HG03095 (cell line): Measurements from ENCODE around the gene SCRT2.

Experiments
- ATAC-seq: cut with Tn5 transposase; IDR thresholded peaks from one replicate; pipeline ENCODE4 v1.9.1; 2021; ENCODE audit warnings: moderate library complexity; ENCODE audit not compliant: unreplicated experiment

Gene SCRT2

DNA sequence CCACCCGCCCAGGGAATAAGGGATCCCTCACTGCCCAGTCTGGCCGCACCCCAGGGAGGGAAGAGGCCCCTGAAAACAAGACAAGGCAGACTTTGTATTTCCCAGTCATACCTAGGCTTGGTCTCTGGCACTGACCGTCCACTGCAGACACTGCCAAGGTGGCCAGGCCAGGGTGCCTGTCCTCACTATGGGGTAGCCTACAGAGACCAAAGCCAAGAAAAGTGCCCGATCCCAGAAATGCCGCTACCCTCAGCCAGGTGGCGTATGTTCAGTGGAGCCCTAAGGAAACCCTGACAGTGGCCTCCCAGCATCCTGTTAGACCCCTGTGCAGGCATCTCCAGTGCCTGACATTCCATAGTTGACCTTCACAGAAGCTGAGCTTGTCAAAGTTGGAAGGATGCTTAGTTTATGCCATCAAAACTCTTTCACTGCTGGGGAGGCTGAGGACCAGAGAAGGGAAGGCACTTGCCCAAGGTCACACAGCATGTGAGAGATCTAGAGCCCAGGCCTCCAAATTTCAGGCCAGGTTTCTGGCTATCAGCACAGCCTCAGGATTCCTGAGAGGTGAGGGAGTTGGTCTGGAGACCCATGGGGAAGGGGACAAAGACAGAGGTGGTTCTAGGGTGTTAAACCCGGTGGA lies 2.5 kb downstream of the SCRT2 start:
- ATAC-seq: no peak

DNA sequence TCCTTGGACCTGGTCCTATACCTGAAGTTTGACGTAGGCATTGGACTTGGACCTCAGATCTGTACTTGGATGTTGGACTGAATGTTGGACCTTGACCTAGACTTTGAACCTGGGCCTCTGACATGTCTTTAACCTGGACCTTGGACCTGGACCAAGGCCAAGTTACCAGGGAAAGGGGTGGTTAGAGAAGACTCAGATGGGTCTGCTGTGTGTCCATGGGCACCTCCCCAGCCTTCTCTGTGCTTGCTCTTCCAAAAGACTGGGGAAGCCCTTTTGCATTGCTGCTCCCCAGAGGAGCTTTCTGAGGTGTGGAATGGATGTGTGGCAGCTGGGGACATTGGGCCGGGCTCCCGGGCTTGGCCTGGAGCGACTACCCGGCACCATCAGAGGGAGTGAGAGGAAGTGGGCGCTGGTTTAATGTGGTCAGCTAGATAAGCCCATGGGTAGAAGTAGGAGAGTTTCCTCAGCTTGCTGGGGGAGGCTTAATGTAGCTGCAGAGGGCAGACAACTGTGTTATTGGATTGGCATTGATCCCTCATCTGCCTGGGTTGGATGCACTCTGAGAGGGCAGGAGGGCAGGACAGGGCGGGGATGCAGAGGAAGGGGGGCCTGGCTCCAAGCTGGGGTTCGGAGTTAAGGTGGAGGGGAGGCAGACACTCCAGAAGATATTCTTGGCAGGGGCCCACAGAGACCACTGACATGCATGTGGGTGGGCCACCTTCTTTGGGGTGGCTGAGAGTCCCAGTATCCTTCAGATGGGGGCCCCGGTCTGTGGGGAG lies 4.2 kb downstream of the SCRT2 start:
- no peak for ATAC-seq

DNA sequence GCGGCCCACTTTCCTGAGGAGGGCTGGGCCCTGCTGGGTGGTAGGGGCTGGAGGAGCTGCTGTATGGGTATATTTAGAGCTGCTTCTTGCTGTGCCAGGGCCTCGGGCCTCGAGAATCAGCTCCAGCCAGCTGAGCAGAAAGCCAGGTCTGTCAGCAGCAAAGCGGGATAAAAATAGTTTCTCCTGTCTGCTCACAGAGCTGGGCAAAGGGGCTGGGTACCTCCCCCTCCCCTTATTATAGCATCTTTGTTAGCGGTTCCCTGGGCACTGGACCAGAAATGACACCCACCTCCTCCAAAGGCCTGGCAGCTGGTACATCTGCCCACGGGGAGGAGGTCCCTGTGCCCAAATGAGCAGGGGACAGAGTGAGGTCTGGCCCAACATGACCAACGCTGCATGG lies 6.0 kb downstream of the SCRT2 start:
- no peak for ATAC-seq

DNA sequence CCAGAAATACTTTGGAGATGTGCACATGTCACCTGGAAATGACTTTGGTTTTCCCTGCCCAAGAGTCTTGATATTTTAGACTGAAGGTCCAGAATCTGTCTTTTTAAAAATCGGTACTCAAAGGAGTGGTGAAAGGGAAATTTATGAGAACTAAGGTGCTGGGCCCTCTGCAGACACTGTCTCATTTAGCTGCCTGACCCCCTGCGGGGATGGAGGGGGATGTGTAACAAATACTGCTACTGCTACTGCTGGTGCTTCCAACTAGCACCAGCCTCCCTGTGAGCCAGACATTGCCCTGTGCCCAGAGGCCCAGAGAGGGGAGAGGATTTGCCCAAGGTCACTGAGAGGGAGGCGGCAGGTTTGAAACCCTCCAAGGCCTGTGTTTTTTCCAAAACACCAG lies 7.0 kb downstream of the SCRT2 start:
- no peak for ATAC-seq

DNA sequence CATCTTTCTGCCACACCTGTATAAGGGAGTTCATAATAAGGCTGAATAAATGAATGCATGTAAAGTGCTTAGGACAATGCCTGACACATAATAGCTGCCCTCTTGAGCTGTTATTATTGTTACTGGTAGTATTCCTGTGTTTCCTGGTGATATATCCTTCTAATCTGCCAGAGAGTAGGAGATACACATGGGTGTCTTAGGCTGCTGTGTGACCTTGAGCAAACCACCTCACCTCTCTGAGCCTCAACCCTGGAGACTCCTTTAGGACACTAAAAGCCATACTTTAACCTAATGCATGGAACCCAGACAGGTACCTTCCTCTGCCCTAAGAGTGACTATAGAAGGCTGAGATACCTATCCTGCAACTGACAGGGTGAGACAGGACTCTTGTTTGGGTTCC lies 7.6 kb downstream of the SCRT2 start:
- no peak for ATAC-seq

DNA sequence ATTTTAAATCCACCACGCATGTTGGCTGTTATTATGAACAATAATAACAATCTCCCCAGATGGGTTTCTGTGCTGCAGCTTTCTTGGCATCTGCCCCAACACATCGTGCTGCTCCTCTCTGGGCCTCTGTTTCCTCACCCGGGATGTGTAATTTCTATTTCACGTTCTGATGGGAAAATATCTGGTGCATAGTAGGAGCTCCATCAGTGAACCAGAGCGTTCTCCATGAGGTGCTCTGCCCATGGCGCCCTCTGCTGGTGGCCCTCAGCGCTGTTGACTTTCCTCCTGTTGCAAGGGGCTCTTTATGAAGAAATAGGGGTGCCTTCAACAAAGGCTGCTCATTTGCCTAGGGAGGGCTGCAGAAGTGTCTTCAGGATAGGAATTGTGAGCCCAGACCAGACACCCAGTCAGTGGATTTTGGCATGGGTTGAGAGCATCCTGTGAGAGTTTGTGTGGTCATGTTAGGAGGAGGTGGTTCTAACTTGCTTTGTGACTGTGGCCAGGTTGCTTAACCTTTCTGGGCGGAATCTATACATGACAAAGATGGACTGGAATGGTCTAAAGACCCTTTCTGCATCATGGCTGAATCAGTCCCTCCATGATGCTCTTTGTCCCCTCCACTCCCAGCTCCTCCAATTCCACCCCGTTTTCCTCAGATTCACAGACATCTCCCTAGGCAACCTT lies 8.1 kb downstream of the SCRT2 start:
- no peak for ATAC-seq

DNA sequence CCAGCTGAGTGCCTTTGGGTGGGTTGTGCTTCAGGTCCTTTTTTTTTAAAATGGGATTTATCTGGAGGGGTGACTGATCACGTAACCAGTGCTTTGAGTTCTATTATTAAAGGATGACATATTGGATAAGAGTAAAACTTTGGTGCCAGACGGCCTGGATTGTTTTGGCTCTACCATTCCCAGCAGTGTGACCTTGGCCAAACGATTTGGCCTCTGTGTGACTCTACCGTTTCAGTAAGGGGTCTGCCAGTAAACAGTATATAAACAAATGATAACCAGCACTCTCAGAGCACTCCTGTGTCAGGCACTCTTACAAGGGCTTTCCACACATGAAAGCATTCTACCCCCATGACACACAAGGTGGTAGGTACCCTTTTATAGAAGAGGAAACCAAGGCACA lies 8.7 kb downstream of the SCRT2 start:
- ATAC-seq: no peak

DNA sequence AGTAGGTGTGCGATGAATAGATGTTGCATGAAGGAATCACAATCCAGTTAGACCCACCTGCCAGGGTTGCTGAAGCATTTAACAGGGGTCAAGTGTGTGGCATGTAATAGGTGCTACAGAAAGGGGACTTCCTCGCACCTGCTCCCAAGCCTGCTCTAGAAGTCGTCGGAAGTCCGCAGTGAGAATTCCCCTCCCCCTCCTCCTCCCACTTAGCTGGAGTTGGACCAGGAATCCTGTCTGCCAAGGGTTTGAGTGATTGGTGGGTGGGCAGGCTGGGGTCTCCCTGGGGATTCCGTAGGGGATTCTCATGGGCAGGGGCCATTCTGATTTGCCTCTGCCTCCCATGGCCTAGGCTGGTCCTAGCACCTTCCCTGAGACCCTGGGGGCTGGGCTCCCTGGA lies 10.3 kb downstream of the SCRT2 start:
- ATAC-seq: no peak

DNA sequence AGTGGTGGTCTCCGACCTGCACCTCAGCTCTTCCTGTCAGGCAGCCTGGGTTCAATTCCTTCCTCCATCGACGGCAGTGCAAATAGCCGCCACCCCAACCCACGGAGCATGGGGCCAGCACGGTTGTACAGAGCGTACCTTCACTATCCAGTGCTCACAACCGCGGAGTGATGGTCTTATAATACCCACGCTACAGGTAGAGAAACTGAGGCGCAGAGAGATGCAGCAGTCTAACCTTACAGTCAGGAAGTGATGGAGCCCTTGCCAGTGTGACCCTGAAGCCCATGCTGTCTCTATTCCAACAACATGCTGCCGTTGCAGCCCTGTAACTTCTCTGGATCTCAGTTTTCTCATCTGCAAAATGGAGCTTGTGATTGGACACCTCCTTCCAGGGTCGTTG lies 11.0 kb downstream of the SCRT2 start:
- no peak for ATAC-seq

DNA sequence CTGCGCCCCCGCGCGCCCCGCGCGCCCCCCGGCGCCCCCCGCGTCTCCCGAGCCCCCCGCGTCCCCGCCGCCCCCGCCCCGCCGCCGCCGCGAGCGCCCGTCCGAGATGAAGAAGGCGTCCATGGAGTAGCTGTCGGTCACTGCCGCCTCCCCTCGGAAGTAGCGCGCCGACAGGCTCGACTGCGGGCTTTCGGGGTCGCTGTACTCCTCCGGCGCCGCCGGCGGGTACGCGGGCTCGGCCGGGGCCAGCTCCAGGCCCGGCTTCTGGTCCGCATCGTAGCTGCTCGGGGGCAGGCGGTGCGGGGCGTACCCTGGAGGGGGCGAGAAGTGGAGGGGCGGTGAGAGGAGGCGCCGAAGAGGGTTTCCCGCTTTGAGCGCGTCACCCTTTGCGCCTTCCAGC lies 11.5 kb downstream of the SCRT2 start:
- ATAC-seq: no peak

DNA sequence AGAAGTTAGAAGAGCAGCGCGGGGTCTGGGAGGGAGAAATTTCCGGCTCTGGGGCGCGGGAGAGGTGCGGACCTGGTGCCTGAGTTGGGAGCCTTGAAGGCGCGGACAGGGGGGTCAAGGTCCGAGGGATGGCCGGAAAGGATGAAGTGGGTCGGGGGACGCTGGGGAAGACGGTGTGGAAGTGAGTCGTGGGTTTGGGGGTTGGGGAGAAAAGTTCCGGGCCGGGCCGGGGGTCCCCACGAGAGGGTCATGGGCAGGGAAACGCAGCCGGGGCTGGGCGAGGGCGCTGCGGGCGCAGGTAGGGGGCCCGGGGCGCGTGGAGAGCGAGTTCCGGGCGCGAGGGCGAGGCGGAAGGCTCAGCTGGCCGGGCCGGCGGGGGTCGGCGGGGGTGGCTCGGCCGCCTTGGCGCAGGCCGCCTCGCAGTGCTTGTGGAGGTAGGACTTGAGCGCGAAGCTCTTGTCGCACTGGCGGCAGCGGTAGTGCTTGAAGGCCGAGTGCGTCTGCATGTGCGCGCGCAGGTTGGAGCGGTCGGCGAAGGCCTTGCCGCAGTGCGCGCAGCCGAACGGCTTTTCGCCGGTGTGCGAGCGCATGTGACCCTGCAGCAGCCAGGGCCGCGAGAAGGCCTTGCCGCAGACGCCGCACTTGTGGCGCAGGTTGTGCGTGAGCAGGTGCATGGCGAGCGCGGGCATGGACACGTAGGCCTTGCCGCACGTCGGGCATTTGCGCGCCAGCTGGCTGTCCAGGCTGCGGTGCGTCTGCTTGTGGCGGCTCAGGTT lies 12.1 kb downstream of the SCRT2 start:
- ATAC-seq: no peak

DNA sequence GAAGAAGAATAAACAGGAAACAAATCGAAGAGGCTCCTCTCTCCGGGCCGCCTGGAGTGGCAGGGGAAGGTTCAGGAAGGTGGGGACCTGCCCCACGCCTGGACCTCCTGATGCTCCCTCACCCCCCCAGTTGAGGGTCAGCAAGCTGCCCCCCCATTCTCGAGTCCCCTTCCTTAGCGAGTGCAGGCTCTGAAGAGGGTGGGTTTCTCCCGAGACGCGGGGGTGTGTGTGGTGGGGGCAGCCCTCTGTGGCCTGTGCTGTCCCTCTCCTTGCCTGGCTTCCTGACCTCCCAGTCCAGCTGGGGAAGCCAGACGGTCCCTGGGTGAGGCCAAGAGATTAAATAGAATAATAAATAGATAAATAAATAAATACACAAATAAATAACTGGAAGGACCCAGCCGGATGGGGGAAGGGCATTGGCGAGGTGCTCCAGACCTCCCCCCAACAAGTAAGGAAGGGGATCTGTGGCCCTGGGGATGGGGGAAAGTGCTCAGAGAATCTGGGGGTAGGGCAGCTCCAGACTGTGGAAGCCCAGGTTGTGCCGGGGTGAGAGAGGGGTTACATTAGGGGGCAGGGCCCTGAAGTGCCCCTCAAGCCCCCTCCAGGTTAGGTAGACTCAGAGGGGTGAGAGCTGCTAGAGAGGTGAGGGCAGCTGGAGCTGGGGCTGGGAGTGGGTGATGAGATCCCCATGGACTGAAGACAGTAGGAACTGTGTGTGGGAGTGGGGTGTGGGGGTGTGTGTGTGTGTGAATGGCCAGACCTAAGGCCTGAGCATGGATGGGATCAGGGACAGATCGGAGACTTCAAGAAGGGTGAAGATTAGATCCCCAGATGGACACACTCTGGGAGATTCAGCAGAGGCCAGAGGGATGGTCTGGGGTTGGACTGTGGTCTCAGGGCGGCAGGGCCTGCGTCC lies 13.1 kb downstream of the SCRT2 start:
- ATAC-seq: no peak

DNA sequence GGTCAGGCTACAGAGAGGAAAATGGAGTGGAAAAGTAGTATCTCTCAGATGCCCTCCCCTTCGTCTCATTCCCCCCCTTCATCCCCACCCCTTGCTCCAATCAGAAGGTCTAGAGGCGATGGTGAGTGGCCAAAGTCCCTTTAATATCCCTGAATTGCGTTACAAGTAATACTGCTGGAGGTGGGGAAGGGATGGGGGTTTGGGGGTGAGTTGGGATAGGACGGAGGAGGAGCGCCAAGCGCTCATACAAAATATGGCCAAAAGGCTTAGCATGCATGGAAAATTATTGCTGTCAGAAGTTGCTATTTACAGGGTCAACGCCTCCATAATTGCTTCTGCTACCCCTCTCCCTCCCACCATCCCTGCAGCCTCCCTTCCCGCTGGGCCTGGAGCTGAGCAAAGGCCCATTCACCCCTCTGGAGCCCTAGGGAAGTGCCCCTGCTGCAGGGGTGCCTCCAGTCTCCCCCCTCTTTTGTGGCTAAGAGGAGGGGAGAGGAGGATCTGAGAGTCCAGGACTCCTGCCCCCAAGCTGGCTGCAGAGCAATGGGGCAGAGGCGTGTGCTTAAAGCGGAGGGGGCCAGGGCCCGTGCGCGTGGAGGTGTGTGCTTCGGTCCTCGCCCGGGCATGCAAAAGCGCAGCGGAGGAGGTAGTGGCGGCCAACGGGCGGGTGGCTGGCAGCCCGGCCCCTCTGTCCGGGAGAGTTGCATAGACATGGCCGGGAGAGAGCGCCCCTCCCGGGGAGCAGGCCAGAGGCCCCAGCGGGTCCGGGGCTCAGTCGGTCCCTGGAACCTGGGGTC lies 13.9 kb downstream of the SCRT2 start:
- no peak for ATAC-seq

DNA sequence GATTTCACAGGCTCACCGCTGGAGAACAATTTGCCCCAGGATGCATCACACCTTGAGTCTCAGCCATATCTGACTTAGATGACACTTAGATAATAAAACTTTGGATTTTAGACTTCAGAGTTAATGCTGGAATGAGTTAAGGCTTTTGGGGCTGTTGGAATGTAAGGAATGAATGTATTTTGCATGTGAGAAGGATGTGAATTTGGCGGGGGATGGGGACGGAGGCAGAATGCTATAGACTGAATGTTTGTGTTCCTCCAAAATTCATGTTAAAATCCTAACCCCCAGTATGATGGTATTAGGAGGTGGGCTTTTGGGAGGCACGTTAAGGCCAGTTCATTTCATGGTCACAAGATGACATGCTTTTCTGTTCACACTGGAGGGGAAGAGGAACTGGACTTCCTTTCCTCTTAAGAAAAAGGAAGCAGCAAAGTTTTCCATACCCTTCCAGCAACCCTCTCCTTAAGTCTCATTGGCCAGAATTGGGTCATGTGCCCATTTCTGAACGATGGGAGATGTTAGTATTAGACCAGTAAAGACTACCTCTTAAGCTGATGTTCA lies 16.8 kb downstream of the SCRT2 start:
- ATAC-seq: no peak

DNA sequence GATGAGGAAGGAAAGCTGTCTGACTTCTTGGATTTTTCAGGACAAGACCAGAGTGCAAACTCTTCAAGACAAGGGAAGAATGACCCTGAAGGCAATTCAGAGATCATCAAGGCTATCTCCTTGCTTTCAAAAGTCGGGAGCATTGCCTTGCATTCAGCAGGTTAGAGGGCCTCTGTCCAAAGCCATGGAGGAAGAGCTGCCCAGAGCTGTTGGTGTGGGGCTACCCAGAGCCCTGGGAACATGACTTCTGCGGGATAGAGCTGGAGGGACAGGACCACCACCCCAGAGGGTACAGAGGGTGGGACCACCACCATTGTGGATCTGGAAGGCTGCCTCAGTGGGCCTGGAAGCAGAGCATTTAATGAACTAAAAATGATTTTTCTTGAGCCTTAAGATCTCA lies 17.4 kb downstream of the SCRT2 start:
- no peak for ATAC-seq

DNA sequence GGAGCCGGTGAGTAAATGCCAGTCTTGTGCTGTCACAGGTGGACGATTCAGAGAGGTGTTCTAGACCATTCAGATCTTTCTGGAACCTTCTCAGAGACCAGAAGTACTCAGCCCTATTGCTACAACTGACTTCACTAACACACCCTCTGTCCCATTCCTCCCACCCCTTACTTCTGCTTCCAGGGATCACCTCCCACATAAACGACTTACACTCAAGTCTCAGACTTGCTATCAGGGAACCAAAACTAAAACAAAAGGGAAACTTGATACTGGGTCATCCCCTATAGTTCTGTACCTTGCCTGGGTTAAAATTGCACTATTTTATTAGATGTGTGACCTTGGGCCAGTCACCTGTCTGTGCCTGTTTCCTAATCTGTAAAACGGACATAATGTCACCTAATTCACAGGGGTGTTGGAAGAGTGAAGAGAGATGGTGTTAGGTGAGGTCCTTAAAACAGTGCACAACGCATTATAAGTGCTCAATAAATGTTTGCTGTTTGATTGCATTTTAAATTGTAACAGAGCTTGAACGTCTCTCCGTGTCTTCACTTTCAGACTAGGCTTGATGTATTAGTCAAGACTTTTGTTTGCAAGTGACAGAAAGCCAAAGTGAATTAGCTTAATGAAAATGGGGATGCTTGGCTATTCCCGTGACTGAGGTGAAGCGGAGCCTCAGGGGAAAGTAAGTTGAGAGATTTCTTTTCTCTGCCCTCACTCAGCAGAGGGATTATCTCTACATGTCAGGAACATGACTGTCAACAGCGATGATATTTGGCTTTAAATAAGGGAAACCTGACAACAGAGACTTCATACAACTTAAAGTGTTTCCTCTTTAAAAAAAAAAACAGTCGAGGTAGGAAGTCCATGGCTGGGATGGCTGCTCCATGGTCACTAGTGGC lies 19.6 kb downstream of the SCRT2 start:
- ATAC-seq: no peak

DNA sequence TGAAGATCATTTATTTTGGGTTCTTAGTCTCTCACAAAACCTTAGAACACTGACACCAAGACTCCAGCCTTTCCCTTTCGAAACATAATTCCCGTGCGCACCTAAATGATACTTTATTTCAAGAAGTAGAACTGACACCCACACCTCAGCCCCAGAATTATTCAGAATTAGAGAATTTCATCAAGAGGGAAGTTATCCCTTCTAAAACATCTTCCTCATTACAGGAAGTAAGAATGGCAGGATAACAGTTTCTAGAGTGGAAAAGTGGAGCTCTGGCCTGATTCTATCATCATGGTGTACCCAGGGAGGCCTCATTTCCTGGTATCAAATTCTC lies 21.2 kb downstream of the SCRT2 start:
- no peak for ATAC-seq

DNA sequence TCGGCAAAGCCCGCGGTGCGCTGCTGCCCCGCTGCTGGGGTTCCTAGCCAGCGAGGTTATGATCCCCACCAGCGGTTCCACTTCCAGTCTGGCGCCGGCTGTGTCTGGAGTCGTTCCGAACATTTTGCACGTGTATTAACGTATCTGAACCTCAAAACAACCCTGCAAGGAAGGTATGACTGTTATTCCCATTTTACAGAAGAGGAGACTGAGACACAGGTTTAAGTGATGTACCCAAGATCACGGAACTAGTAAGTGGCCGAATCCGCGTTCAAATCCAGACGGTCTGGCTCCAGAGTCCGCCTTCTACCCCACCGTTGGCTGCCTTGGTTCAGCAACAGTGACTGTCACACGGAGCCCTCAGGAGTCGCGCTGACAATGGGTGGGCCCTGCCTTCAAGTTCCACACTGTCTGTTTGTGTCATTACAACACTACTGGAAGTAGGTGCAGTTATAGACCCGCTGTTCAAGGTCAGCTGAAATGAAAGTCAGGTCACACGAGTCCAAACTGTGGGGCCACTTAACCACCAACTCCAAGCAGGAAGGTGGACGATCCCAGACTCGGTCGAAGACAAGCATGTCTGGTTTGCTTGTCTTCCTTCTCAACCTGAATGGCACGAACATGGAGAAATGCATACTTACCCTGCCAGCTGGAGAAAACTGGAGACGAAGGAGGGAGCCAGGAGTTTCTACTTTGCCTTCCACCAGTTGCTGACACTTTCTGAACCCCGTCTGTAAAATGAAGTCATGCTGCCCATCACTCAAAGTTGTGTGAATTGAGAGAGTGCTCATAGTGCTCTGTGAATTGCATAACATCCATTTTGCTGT lies 21.8 kb downstream of the SCRT2 start:
- ATAC-seq: no peak
